GM19397 (cell line): ENCODE data around the gene GPC6.

ENCODE experiments used
- ATAC-seq: cut with Tn5 transposase; IDR thresholded peaks from one replicate; pipeline ENCODE4 v1.9.1; 2021; ENCODE audit warnings: mild to moderate bottlenecking, moderate library complexity; ENCODE audit not compliant: unreplicated experiment

The GPC6 gene

DNA sequence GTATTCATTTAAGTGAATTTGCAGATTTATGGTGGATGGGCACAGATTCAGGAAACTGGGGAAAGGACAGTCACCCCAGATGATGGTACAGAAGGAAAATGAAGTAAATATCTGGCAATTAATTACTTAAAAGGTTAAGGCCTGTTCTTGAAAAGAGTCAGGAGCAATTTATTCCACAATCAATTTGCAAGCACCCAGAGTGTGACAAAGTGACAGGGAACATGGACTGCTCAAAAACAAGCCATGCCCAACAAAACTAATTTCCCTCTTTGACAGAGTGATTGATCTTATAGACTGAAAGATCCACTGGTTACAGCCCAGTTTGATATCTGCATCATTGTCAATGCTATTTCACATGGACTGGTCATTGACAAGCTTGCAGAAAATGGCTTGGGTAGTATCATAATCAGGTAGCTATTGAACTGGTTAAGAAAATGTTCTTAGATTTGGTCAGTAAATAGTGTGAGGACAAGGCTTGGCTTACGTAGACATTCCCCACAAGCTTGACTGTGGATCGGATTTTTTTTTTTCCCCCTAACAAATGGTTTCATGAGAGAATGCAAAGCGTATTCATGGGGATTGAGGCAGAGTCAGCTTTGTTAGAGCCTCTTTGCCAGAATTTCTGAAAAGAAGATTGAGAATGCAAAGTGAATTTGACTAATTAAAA, 584.6 kb downstream of the GPC6 start:
- no peak for ATAC-seq

DNA sequence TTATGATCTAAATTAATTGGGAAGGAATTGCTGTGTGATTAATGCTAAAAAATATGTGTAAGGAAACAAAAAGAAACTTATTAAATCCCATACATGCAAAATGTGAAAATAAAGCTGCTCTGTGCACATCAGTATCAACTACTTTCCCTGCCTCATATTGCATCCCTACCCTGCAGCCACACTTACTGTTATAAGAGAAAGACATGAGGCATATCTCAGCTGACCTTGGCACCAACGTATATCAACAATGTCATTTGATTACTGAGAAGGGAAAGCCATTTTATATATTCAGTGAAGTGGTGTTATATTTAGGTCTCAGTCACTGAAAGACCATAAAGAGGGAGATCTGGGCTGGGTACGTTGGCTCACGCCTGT, 585.1 kb downstream of the GPC6 start:
- ATAC-seq: no peak

DNA sequence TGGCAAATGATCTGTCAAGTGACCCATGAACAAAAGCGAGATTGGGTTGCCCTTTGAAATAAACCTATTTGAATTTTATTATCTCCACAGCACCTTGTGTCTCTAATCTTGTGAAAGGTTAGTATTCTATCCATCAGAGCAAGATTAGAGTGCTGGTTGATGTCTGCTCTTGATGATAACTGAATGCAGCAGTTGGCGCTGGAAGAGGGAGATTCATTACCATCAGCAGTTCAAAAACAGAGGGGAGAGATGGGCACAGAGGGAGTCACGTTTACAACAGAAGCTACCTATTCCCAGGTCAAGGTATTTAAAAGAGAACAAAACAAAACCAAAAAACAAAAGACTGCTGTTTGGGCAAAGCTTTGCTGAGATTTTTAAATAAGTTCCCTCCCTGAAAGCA, 588.1 kb downstream of the GPC6 start:
- ATAC-seq: no peak

- ATAC-seq: no peak
Measured at GRCh38 chr13:93818345-93818744, 591.7 kb downstream of the GPC6 start.

DNA sequence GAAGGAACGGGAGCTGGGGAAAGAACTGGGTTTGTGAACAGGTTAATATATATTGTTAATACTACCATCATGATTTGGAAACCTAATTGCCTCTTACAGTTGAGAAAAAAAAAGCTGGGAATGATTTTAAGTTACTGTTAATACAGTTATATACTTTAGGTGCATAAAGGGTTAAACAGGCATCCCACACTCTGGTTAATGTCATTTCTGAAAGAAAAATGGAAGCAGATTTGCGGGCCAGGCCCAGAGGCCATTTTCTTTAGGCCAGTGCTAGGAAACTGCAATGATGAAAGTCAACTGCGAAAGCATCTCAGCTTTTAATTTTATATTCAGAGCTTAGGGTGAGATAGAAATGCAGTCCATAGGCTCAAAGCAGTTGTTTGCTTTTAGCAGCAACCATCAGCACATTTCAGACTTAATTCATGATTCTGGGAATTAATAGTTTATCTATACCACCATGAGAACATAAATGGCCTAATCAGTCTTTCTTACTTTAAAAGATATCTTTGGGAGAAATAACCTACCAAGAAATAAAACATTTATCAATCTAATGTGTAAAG, 592.8 kb downstream of the GPC6 start:
- no peak for ATAC-seq

- no peak for ATAC-seq
Measured at GRCh38 chr13:93824286-93824685, 597.7 kb downstream of the GPC6 start.

GRCh38 chr13:93834051-93834450, 607.4 kb downstream of the GPC6 start:
- no peak for ATAC-seq

DNA sequence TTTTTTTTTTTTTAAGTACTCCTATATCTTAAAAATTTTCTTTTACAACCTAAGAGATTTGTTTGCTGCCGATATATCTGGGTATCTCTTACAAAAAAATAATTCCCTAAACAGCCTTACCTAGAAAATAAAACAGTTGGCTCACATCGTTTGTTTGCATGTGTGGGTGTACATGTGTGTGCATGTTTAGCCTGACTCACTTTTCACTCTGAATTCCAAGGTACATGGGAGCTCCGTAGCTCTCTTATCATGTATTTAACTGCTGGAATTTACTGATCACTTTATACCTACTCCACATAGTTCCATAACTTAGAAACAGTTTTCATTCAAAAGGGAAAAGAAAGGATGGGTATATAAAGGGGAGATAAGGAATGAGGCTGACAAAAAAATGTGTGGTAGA, 616.5 kb downstream of the GPC6 start:
- no peak for ATAC-seq

GRCh38 chr13:93847162-93847561, 620.6 kb downstream of the GPC6 start:
- ATAC-seq: no peak

DNA sequence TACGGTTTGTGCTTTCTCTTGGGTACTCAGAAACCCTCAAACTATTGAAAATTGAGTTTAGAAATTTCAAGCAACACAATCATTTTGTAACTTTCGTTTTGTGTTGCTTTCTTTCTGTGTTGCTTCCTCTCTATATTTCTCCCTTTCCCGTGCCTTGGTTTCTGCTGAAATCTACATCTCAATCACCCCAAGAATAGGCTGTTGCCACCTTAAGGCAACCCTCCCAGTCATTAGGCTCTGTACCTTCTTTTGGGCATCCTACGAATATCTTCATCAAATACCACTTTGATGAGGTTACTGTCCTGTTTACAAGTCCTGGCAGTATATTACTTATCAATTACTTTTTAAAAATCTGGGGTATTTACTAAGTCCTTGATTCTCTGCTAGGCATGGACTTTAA, 621.6 kb downstream of the GPC6 start:
- ATAC-seq: no peak

DNA sequence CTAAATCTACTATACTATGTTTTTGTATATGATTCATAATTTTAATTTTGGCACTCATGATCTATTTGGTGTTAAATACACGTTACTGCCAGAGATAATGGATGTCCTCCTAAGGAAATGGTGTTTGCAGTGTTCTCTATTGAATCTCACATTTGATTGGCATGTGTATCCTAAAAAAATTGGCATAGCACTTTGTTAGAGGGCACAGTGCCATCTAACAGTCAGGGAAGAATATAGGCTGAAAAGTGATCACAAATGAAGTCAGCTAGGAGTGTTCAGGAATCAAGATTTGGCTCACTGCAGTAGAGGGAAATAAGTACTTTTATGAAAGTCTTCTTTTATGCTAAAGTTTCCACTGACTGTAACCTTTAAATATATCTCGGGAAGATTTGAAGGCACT, 624.6 kb downstream of the GPC6 start:
- ATAC-seq: no peak

DNA sequence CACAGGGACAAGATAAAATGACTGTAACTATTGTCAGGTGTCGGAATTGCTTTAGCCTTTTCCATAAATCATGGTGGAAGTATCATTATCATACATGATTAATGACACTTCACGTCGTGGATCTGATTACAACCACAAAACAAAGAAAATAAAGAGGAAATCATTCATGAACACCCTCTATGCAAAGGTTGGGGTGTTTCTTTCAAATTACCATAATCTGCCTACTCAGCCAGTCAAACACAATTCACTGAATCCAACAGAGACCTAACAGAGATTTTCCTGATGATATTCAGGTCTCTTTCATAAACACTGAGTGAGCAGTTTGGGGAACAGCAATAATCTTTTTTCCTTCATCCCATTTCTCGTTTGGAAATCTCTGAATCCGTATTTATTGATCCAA, 627.3 kb downstream of the GPC6 start:
- ATAC-seq: no peak

- ATAC-seq: no peak
Measured at GRCh38 chr13:93857126-93857525, 630.5 kb downstream of the GPC6 start.

GRCh38 chr13:93859716-93860115, 633.1 kb downstream of the GPC6 start:
- ATAC-seq: no peak

- no peak for ATAC-seq
Measured at GRCh38 chr13:93861818-93862217, 635.2 kb downstream of the GPC6 start.

DNA sequence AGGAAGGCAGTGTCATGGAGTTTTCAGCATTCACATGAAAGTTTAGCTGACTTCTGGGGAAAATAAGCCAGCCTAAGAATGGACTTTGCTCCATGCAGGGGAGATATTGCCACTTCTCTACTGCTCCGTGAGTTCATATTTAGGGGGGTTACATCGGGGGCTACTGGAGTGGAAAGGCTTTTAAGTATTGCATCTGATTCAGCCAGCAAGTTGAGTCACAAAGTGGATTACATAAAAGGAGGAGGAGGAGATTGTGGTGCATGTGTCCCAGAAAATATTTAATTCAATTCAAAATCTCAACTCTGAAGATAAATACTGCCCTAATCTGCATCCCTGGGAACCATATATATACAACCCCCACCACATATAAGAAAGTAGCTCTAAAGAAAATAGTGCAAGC, 635.7 kb downstream of the GPC6 start:
- ATAC-seq: no peak

DNA sequence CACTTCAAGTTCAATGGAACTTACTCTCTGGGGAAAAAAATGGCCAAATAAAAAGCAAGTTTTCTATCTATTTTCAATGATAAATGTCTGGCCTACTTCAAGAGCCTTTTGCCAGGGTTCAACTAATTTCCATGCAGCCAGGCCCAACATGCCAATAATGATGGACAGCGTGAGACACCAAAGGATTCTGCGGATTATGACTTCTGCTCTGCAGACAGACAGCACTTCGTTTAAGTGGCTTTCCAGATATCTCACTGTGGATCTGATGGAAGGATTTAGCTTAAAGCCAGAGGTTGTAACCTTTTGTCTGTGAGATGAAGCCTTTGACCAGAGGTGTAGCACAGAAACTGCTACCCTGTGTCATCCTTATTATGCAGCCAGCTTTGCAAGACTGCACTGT, 638.6 kb downstream of the GPC6 start:
- no peak for ATAC-seq

GRCh38 chr13:93867481-93867880, 640.9 kb downstream of the GPC6 start:
- ATAC-seq: no peak

- no peak for ATAC-seq
Measured at GRCh38 chr13:93872376-93872775, 645.8 kb downstream of the GPC6 start.

GRCh38 chr13:93872786-93873347, 646.3 kb downstream of the GPC6 start:
- ATAC-seq: no peak

GRCh38 chr13:93875547-93875946, 648.9 kb downstream of the GPC6 start:
- no peak for ATAC-seq

- ATAC-seq: no peak
Measured at GRCh38 chr13:93876236-93876635, 649.6 kb downstream of the GPC6 start.

DNA sequence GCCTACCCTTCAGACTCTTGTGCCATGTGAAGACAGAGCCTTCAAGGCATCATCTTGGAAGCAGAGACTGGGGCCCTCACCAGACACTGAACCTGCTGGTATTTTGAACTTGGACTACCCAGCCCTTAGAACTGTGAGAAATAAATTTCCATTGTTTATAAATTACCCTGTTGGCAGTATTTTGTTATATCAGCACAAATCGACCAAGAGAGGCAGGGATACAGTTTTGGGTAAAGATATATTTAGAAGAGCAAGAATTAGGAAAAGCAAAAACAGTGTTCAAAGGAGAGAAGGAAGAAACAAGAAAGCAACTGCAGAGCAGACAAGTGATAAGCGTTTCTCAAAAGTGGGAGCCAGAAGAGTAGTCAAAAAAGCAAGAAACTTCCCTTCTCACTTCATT, 652.1 kb downstream of the GPC6 start:
- ATAC-seq: no peak
